Measurements from ENCODE around the gene FEM1C.

The FEM1C gene

GRCh38 chr5:115496936-115497576 is 47.5 kb downstream of the FEM1C start:
- H3K4me3 ChIP-seq (ENCODE audit: low read length), result no peak overlapping the region
- TF ChIP-seq CTCF (IDR thresholded peaks at IDR 0.05; ENCODE audit: insufficient read depth, low read depth, low read length, missing control alignments), result no peak
- DNase-seq (ENCODE audit: low read depth), result no peak

- no peak for DNase-seq (ENCODE audit: low read depth)
Observed at GRCh38 chr5:115494570-115495289, 49.8 kb downstream of the FEM1C start.

GRCh38 chr5:115490596-115490995 is 54.0 kb downstream of the FEM1C start:
- no peak overlapping the region for H3K4me3 ChIP-seq (ENCODE audit: low read length)
- DNase-seq (ENCODE audit: low read depth), result no peak
- TF ChIP-seq CTCF (IDR thresholded peaks at IDR 0.05; ENCODE audit: insufficient read depth, low read depth, low read length, missing control alignments), result no peak

More at GRCh38 chr5:115494570-115495289, 49.8 kb downstream of the FEM1C start:
- no peak for TF ChIP-seq CTCF (IDR thresholded peaks at IDR 0.05; ENCODE audit: insufficient read depth, low read depth, low read length, missing control alignments)
- no peak overlapping the region for H3K4me3 ChIP-seq (ENCODE audit: low read length)

GRCh38 chr5:115489733-115490132 is 54.8 kb downstream of the FEM1C start:
- H3K4me3 ChIP-seq (ENCODE audit: low read length), result no peak overlapping the region
- DNase-seq (ENCODE audit: low read depth), result no peak
- TF ChIP-seq CTCF (IDR thresholded peaks at IDR 0.05; ENCODE audit: insufficient read depth, low read depth, low read length, missing control alignments), result no peak

GRCh38 chr5:115487756-115488155 is 56.8 kb downstream of the FEM1C start:
- H3K4me3 ChIP-seq (ENCODE audit: low read length), result no peak overlapping the region
- no peak for TF ChIP-seq CTCF (IDR thresholded peaks at IDR 0.05; ENCODE audit: insufficient read depth, low read depth, low read length, missing control alignments)
- no peak for DNase-seq (ENCODE audit: low read depth)

GRCh38 chr5:115487168-115487567 is 57.4 kb downstream of the FEM1C start:
- no peak overlapping the region for H3K4me3 ChIP-seq (ENCODE audit: low read length)
- DNase-seq (ENCODE audit: low read depth), result no peak
- TF ChIP-seq CTCF (IDR thresholded peaks at IDR 0.05; ENCODE audit: insufficient read depth, low read depth, low read length, missing control alignments), result no peak
